Hepatocyte (in vitro differentiated cells): ENCODE measurements around the gene MTHFS.

Source experiments
- CTCF ChIP-seq: fragments of 200-600 bp; sonication (generic); IDR thresholded peaks from 2 replicates; pipeline ENCODE4 v1.5.1; 2016; ENCODE audit warnings: antibody characterized with exemption, mild to moderate bottlenecking; ENCODE audit not compliant: poor library complexity
- EZH2 ChIP-seq: fragments of 200-600 bp; sonication (generic); IDR thresholded peaks from 2 replicates; pipeline ENCODE4 v1.6.1; 2016; ENCODE audit warnings: antibody characterized with exemption, mild to moderate bottlenecking, borderline replicate concordance

- TF ChIP-seq CTCF (no peak), EZH2 (no peak)
These were observed 47.8 kb upstream of the MTHFS start for GRCh38 chr15:79944622-79945021.
